H9 (cell line): ENCODE measurements around the gene TMEM117. TPM values are rescaled to one million over a fixed set of nuclear protein-coding genes. Genes with fewer than 3 reads are reported as not detected.

ENCODE experiments used
- DNase-seq: peaks from one replicate; pipeline ENCODE4 v3.0.0-alpha.2; 2017
- H2AFZ ChIP-seq: one replicate; pipeline ENCODE4 v1.6.1; 2013; ENCODE audit warnings: mild to moderate bottlenecking, low read length, control low read depth, moderate library complexity
- H2AK5ac ChIP-seq: 2 replicates; pipeline ENCODE4 v1.6.1; 2013; ENCODE audit warnings: low read length, control low read depth, mixed read lengths; ENCODE audit not compliant: insufficient read length
- H2BK120ac ChIP-seq: one replicate; pipeline ENCODE4 v1.6.1; 2013; ENCODE audit warnings: low read depth, mild to moderate bottlenecking, low read length, control low read depth, inconsistent platforms; ENCODE audit not compliant: poor library complexity, severe bottlenecking
- H2BK12ac ChIP-seq: 2 replicates; pipeline ENCODE4 v1.6.1; 2013; ENCODE audit warnings: low read length, control low read depth, mixed read lengths, low read depth; ENCODE audit not compliant: insufficient read length
- H2BK15ac ChIP-seq: 2 replicates; pipeline ENCODE4 v1.6.1; 2013; ENCODE audit warnings: low read depth, low read length, control low read depth
- H2BK20ac ChIP-seq: one replicate; pipeline ENCODE4 v1.6.1; 2013; ENCODE audit warnings: low read depth, mild to moderate bottlenecking, low read length, control low read depth, inconsistent platforms; ENCODE audit not compliant: poor library complexity, severe bottlenecking
- H2BK5ac ChIP-seq: 2 replicates; pipeline ENCODE4 v1.6.1; 2013; ENCODE audit warnings: low read length, control low read depth, mixed read lengths; ENCODE audit not compliant: insufficient read length
- H3K14ac ChIP-seq: 2 replicates; pipeline ENCODE4 v1.6.1; 2013; ENCODE audit warnings: low read length, control low read depth; ENCODE audit not compliant: insufficient read depth
- H3K18ac ChIP-seq: 2 replicates; pipeline ENCODE4 v1.6.1; 2013; ENCODE audit warnings: low read depth, mild to moderate bottlenecking, mixed read lengths, low read length, control low read depth; ENCODE audit not compliant: insufficient read length
- H3K23ac ChIP-seq: 2 replicates; pipeline ENCODE4 v1.6.1; 2013; ENCODE audit warnings: low read length, control low read depth, mixed read lengths, low read depth; ENCODE audit not compliant: insufficient read length
- H3K23me2 ChIP-seq: 2 replicates; pipeline ENCODE4 v1.6.1; 2013; ENCODE audit warnings: low read depth, mild to moderate bottlenecking, mixed read lengths, low read length, control low read depth; ENCODE audit not compliant: insufficient read length, poor library complexity, severe bottlenecking
- H3K27ac ChIP-seq: 2 replicates; pipeline ENCODE4 v1.5.1; 2013; ENCODE audit warnings: low read length, control low read depth, mixed read lengths, low read depth; ENCODE audit not compliant: insufficient read length
- H3K27me3 ChIP-seq: 2 replicates; pipeline ENCODE4 v1.6.1; 2013; ENCODE audit warnings: low read length, control low read depth, inconsistent platforms; ENCODE audit not compliant: insufficient read depth
- H3K4ac ChIP-seq: 2 replicates; pipeline ENCODE4 v1.6.1; 2013; ENCODE audit warnings: low read depth, mild to moderate bottlenecking, control low read depth, inconsistent platforms, low read length, moderate library complexity
- H3K4me1 ChIP-seq: 2 replicates; pipeline ENCODE4 v1.6.1; 2013; ENCODE audit warnings: low read length, control low read depth, inconsistent platforms; ENCODE audit not compliant: insufficient read depth
- H3K4me2 ChIP-seq: 2 replicates; pipeline ENCODE4 v1.6.1; 2013; ENCODE audit warnings: low read length, control low read depth, mixed read lengths; ENCODE audit not compliant: insufficient read length, insufficient read depth
- H3K56ac ChIP-seq: 2 replicates; pipeline ENCODE4 v1.6.1; 2013; ENCODE audit warnings: low read depth, mild to moderate bottlenecking, mixed read lengths, low read length, control low read depth; ENCODE audit not compliant: insufficient read length
- H3K79me1 ChIP-seq: 2 replicates; pipeline ENCODE4 v1.6.1; 2013; ENCODE audit warnings: low read depth, mild to moderate bottlenecking, moderate library complexity, low read length, control low read depth, inconsistent platforms; ENCODE audit not compliant: insufficient read depth, poor library complexity, severe bottlenecking
- H3K79me2 ChIP-seq: 2 replicates; pipeline ENCODE4 v1.6.1; 2013; ENCODE audit warnings: low read length, control low read depth, inconsistent platforms; ENCODE audit not compliant: insufficient read depth
- H3K9ac ChIP-seq: 2 replicates; pipeline ENCODE4 v1.6.1; 2013; ENCODE audit warnings: low read length, control low read depth, mixed read lengths; ENCODE audit not compliant: insufficient read length; ENCODE audit errors: extremely low read depth
- H3K9me3 ChIP-seq: one replicate; pipeline ENCODE4 v1.6.1; 2013; ENCODE audit warnings: low read depth, low read length, inconsistent platforms; ENCODE audit not compliant: control insufficient read depth
- H3T11ph ChIP-seq: one replicate; pipeline ENCODE4 v1.6.1; 2013; ENCODE audit warnings: mild to moderate bottlenecking, low read length, control low read depth, inconsistent platforms
- H4K20me1 ChIP-seq: one replicate; pipeline ENCODE4 v1.6.1; 2013; ENCODE audit not compliant: control insufficient read depth, insufficient read length, insufficient read depth
- H4K5ac ChIP-seq: 2 replicates; pipeline ENCODE4 v1.6.1; 2013; ENCODE audit warnings: low read depth, mild to moderate bottlenecking, mixed read lengths, low read length, control low read depth; ENCODE audit not compliant: insufficient read length
- H4K8ac ChIP-seq: replicated peaks from 2 replicates; pipeline ENCODE4 v1.6.1; 2013; ENCODE audit warnings: low read length, control low read depth, mixed read lengths, low read depth; ENCODE audit not compliant: insufficient read length
- H4K91ac ChIP-seq: 2 replicates; pipeline ENCODE4 v1.6.1; 2013; ENCODE audit warnings: low read depth, mild to moderate bottlenecking, moderate library complexity, mixed read lengths, low read length, control low read depth; ENCODE audit not compliant: insufficient read length
- H3K27ac Mint-ChIP-seq, 3 experiments: 2 replicates in 2 of 3; 3 replicates in 1 of 3; pipeline ENCODE4 v1.8.0; 2020 to 2021; ENCODE audit warnings: mixed read lengths in 3 of 3, mild to moderate bottlenecking in 1 of 3, moderate library complexity in 1 of 3
- H3K27me3 Mint-ChIP-seq: 2 replicates; pipeline ENCODE4 v1.8.0; 2021; ENCODE audit warnings: low read depth, mild to moderate bottlenecking, moderate library complexity, mixed read lengths
- H3K36me3 Mint-ChIP-seq, 3 experiments: 2 replicates in 2 of 3; 3 replicates in 1 of 3; pipeline ENCODE4 v1.8.0; 2020 to 2021; ENCODE audit warnings: low read depth in 3 of 3, mixed read lengths in 3 of 3; ENCODE audit not compliant: insufficient read depth in 1 of 3
- H3K4me1 Mint-ChIP-seq, 2 experiments: 2 replicates each; pipeline ENCODE4 v1.8.0; 2020; ENCODE audit warnings: mixed read lengths in 2 of 2
- H3K4me3 Mint-ChIP-seq, 2 experiments: 2 replicates in 1 of 2; 3 replicates in 1 of 2; pipeline ENCODE4 v1.8.0; 2020 to 2021; ENCODE audit warnings: mild to moderate bottlenecking in 2 of 2, mixed read lengths in 2 of 2, moderate library complexity in 1 of 2
- H3K9me3 Mint-ChIP-seq, 2 experiments: 2 replicates in 1 of 2; 3 replicates in 1 of 2; pipeline ENCODE4 v1.8.0; 2020; ENCODE audit warnings: mild to moderate bottlenecking in 2 of 2, mixed read lengths in 2 of 2, moderate library complexity in 1 of 2
- CTCF ChIP-seq: fragments of 200-600 bp; sonication (generic); conservative IDR thresholded peaks from 3 replicates; pipeline ENCODE4 v1.8.0; 2021; ENCODE audit warnings: antibody characterized with exemption, mild to moderate bottlenecking
- total RNA-seq: library from RNA; stranded (reverse); gene quantifications from 2 replicates; pipeline ENCODE4 v1.2.1, GENCODE V29; 2021

TMEM117 gene
- total RNA-seq, 1 experiment from 2014 or later, result 1.7 TPM

GRCh38 chr12:44059476-44059875 is 223.6 kb downstream of the TMEM117 start:
- H2AFZ ChIP-seq, result no peak overlapping the region
- no peaks in the 10 kb centered on the region for H3K23me2 ChIP-seq
- H3K23ac ChIP-seq, result no peak overlapping the region
- H3K18ac ChIP-seq, result no peak overlapping the region
- H3T11ph ChIP-seq, result no peak overlapping the region
- Mint-ChIP-seq H3K36me3 (no peaks in the 10 kb centered on the region), H3K9me3 (no peaks in the 10 kb centered on the region), H3K4me1 (peaks cover 4 to 5% of the 10 kb centered on the region in 2 experiments; a peak in 3 of 4 replicates), H3K27ac (no peak overlapping the region), H3K27me3 (no peaks in the 10 kb centered on the region), H3K4me3 (no peak overlapping the region)
- no peak overlapping the region for H2BK12ac ChIP-seq
- no peak overlapping the region for H2BK15ac ChIP-seq
- H2AK5ac ChIP-seq, result no peak overlapping the region
- H2BK5ac ChIP-seq, result no peak overlapping the region
- no peak overlapping the region for H3K4me2 ChIP-seq
- no peaks in the 10 kb centered on the region for H3K9me3 ChIP-seq
- TF ChIP-seq CTCF, result no peak
- DNase-seq, result no peak
- H3K79me1 ChIP-seq, result no peaks in the 10 kb centered on the region
- no peak overlapping the region for H3K9ac ChIP-seq
- H2BK120ac ChIP-seq, result no peak overlapping the region
- H4K8ac ChIP-seq, result no peak overlapping the region
- H4K91ac ChIP-seq, result no peak overlapping the region
- no peaks in the 10 kb centered on the region for H3K4me1 ChIP-seq
- H3K27me3 ChIP-seq, result no peaks in the 10 kb centered on the region
- H3K14ac ChIP-seq, result no peak overlapping the region
- no peak overlapping the region for H3K4ac ChIP-seq
- H4K20me1 ChIP-seq, result no peaks in the 10 kb centered on the region
- no peaks in the 10 kb centered on the region for H3K79me2 ChIP-seq
- H3K27ac ChIP-seq, result no peak overlapping the region
- no peak overlapping the region for H2BK20ac ChIP-seq
- no peak overlapping the region for H4K5ac ChIP-seq
- no peak overlapping the region for H3K56ac ChIP-seq
